GM12878 (cell line): Measurements from ENCODE around the gene TARBP1. TPM values are rescaled to one million over a fixed set of nuclear protein-coding genes. Genes with fewer than 3 reads are reported as not detected.

Experiments
- ATF7 ChIP-seq: fragments of 450-650 bp; IDR thresholded peaks from 2 replicates; pipeline ENCODE4 v1.6.1; 2016; ENCODE audit warnings: low read depth, mild to moderate bottlenecking
- BRCA1 ChIP-seq: IDR thresholded peaks from 2 replicates; pipeline ENCODE4 v1.6.1; 2011; ENCODE audit warnings: low read depth, low read length, improper control_type of control experiment
- CREB1 ChIP-seq: IDR thresholded peaks from 2 replicates; pipeline ENCODE4 v1.6.1; 2012; ENCODE audit warnings: low read depth, mild to moderate bottlenecking, inconsistent platforms
- FOXM1 ChIP-seq: IDR thresholded peaks from 2 replicates; pipeline ENCODE4 v1.6.1; 2012; ENCODE audit warnings: low read depth, mild to moderate bottlenecking, inconsistent platforms, low read length, moderate library complexity
- NFIC ChIP-seq: IDR thresholded peaks from 2 replicates; pipeline ENCODE4 v1.6.1; 2012; ENCODE audit warnings: low read depth, mild to moderate bottlenecking, inconsistent platforms, low read length, moderate library complexity
- NFYB ChIP-seq: IDR thresholded peaks from 2 replicates; pipeline ENCODE4 v1.6.1; 2011; ENCODE audit warnings: low read depth, mild to moderate bottlenecking, low read length, improper control_type of control experiment, moderate library complexity; ENCODE audit not compliant: insufficient read depth
- NRF1 ChIP-seq: conservative IDR thresholded peaks from 2 replicates; pipeline ENCODE4 v1.6.1; 2011; ENCODE audit warnings: mild to moderate bottlenecking, low read depth, low read length, improper control_type of control experiment
- POLR2AphosphoS2 ChIP-seq: IDR thresholded peaks from 2 replicates; pipeline ENCODE4 v1.6.1; 2011; ENCODE audit warnings: low read depth, mild to moderate bottlenecking, low read length, improper control_type of control experiment, moderate library complexity
- SIN3A ChIP-seq: IDR thresholded peaks from 2 replicates; pipeline ENCODE4 v1.6.1; 2012; ENCODE audit warnings: low read depth, low read length, improper control_type of control experiment
- SPI1 ChIP-seq: IDR thresholded peaks from 2 replicates; pipeline ENCODE4 v1.6.1; 2011; ENCODE audit warnings: low read depth, mild to moderate bottlenecking, low read length, moderate library complexity, borderline replicate concordance; ENCODE audit not compliant: insufficient read depth
- SREBF2 ChIP-seq: IDR thresholded peaks from 2 replicates; pipeline ENCODE4 v1.6.1; 2012; ENCODE audit warnings: mild to moderate bottlenecking, low read length
- ZNF207 ChIP-seq: fragments of 450-650 bp; IDR thresholded peaks from 2 replicates; pipeline ENCODE4 v1.6.1; 2014; ENCODE audit warnings: antibody characterized with exemption, mild to moderate bottlenecking, borderline replicate concordance
- ZNF622 ChIP-seq: fragments of 450-650 bp; IDR thresholded peaks from 2 replicates; pipeline ENCODE4 v1.6.1; 2017; ENCODE audit warnings: mild to moderate bottlenecking, inconsistent platforms
- polyA plus RNA-seq, 11 experiments: library from polyadenylated mRNA; depleted of rRNA in 4 of 11; unstranded in 6 of 11; stranded (reverse) in 5 of 11; fragments of >200 nt; fragmentation: Nextera tagmentation in 4 of 11; fragmentation: Illumina TruSeq in 1 of 11; extraction: Ambion mirVana in 4 of 11; extraction: Trizol in 1 of 11; gene quantifications; 1 replicate in 1 of 11; 2 replicates in 10 of 11; pipeline versions ENCODE4 v1.2.1 to v1.2.3, GENCODE V29; 2011 to 2016; ENCODE audit warnings: inconsistent platforms in 2 of 11, missing spikeins in 2 of 11, low read depth in 1 of 11
- total RNA-seq, 4 experiments: library from RNA; depleted of rRNA in 3 of 4; stranded (reverse); fragments of >200 nt in 3 of 4; fragmentation: Illumina TruSeq in 1 of 4; extraction: Trizol in 1 of 4; gene quantifications; 2 replicates each; pipeline versions ENCODE4 v1.2.1 to v1.2.3, GENCODE V29; 2013 to 2021
- TF ChIP-seq, protein P1 (sequence below): fragments of 450-650 bp; IDR thresholded peaks from 2 replicates; pipeline ENCODE4 v1.6.1; 2017; ENCODE audit warnings: mild to moderate bottlenecking
- TF ChIP-seq, protein P2 (sequence below): fragments of 450-650 bp; IDR thresholded peaks from 2 replicates; pipeline ENCODE4 v1.6.1; 2017; ENCODE audit warnings: low read depth, mild to moderate bottlenecking, moderate library complexity
- TF ChIP-seq, protein P3 (sequence below): IDR thresholded peaks from 2 replicates; pipeline ENCODE4 v1.6.1; 2012; ENCODE audit warnings: low read depth, low read length, improper control_type of control experiment
- TF ChIP-seq, protein P4 (sequence below): fragments of 450-650 bp; IDR thresholded peaks from 2 replicates; pipeline ENCODE4 v1.6.1; 2017; ENCODE audit warnings: mild to moderate bottlenecking, low read depth, inconsistent platforms; ENCODE audit not compliant: poor library complexity, severe bottlenecking
- TF ChIP-seq, protein P5 (sequence below): fragments of 450-650 bp; formaldehyde crosslinking; IDR thresholded peaks from 2 replicates; pipeline ENCODE4 v1.4.0; 2020; ENCODE audit warnings: mild to moderate bottlenecking, moderate library complexity

The TARBP1 gene
- total and polyA plus RNA-seq, 10 of the 15 experiments (the other 5 are each of a cell fraction or from before 2014, with no cell fraction given): 10.8 to 94.4 (median 35.3) TPM

DNA sequence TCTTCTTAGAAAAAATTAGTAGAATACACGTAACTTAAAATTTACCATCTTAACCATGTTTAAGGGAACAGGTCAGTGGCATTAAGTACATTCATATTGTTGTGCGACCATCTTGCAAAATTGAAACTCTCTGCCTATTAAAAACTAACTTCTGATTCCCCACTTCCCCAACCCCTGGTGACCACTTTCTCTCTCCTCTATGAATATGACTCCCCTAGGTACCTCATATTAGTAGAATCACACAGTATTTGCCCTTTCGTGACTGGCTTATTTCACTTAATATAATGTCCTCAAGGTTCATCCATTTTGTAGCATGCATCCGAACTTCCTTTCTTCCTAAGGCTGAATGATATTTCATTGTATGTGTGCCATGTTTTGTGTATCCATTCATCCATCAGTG is 15.1 kb upstream of the TARBP1 start (continued):
- TF ChIP-seq ZNF207 (no peak), CREB1 (no peak), POLR2AphosphoS2 (no peak), SREBF2 (no peak), ZNF622 (no peak), FOXM1 (peak; percentile 59; the same call in 1 of the 2 replicates), BRCA1 (no peak), NRF1 (no peak), SPI1 (peak; percentile 81), SIN3A (no peak), NFIC (peak; percentile 74; the same call in 1 of the 2 replicates), ATF7 (no peak), NFYB (no peak)
- TF ChIP-seq, protein P1, sequence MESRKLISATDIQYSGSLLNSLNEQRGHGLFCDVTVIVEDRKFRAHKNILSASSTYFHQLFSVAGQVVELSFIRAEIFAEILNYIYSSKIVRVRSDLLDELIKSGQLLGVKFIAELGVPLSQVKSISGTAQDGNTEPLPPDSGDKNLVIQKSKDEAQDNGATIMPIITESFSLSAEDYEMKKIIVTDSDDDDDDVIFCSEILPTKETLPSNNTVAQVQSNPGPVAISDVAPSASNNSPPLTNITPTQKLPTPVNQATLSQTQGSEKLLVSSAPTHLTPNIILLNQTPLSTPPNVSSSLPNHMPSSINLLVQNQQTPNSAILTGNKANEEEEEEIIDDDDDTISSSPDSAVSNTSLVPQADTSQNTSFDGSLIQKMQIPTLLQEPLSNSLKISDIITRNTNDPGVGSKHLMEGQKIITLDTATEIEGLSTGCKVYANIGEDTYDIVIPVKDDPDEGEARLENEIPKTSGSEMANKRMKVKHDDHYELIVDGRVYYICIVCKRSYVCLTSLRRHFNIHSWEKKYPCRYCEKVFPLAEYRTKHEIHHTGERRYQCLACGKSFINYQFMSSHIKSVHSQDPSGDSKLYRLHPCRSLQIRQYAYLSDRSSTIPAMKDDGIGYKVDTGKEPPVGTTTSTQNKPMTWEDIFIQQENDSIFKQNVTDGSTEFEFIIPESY: no peak
- TF ChIP-seq, protein P2, sequence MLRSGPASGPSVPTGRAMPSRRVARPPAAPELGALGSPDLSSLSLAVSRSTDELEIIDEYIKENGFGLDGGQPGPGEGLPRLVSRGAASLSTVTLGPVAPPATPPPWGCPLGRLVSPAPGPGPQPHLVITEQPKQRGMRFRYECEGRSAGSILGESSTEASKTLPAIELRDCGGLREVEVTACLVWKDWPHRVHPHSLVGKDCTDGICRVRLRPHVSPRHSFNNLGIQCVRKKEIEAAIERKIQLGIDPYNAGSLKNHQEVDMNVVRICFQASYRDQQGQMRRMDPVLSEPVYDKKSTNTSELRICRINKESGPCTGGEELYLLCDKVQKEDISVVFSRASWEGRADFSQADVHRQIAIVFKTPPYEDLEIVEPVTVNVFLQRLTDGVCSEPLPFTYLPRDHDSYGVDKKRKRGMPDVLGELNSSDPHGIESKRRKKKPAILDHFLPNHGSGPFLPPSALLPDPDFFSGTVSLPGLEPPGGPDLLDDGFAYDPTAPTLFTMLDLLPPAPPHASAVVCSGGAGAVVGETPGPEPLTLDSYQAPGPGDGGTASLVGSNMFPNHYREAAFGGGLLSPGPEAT: no peak
- TF ChIP-seq, protein P3, sequence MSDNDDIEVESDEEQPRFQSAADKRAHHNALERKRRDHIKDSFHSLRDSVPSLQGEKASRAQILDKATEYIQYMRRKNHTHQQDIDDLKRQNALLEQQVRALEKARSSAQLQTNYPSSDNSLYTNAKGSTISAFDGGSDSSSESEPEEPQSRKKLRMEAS: no peak
- TF ChIP-seq, protein P4, sequence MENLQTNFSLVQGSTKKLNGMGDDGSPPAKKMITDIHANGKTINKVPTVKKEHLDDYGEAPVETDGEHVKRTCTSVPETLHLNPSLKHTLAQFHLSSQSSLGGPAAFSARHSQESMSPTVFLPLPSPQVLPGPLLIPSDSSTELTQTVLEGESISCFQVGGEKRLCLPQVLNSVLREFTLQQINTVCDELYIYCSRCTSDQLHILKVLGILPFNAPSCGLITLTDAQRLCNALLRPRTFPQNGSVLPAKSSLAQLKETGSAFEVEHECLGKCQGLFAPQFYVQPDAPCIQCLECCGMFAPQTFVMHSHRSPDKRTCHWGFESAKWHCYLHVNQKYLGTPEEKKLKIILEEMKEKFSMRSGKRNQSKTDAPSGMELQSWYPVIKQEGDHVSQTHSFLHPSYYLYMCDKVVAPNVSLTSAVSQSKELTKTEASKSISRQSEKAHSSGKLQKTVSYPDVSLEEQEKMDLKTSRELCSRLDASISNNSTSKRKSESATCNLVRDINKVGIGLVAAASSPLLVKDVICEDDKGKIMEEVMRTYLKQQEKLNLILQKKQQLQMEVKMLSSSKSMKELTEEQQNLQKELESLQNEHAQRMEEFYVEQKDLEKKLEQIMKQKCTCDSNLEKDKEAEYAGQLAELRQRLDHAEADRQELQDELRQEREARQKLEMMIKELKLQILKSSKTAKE: peak; percentile 57
- TF ChIP-seq, protein P5, sequence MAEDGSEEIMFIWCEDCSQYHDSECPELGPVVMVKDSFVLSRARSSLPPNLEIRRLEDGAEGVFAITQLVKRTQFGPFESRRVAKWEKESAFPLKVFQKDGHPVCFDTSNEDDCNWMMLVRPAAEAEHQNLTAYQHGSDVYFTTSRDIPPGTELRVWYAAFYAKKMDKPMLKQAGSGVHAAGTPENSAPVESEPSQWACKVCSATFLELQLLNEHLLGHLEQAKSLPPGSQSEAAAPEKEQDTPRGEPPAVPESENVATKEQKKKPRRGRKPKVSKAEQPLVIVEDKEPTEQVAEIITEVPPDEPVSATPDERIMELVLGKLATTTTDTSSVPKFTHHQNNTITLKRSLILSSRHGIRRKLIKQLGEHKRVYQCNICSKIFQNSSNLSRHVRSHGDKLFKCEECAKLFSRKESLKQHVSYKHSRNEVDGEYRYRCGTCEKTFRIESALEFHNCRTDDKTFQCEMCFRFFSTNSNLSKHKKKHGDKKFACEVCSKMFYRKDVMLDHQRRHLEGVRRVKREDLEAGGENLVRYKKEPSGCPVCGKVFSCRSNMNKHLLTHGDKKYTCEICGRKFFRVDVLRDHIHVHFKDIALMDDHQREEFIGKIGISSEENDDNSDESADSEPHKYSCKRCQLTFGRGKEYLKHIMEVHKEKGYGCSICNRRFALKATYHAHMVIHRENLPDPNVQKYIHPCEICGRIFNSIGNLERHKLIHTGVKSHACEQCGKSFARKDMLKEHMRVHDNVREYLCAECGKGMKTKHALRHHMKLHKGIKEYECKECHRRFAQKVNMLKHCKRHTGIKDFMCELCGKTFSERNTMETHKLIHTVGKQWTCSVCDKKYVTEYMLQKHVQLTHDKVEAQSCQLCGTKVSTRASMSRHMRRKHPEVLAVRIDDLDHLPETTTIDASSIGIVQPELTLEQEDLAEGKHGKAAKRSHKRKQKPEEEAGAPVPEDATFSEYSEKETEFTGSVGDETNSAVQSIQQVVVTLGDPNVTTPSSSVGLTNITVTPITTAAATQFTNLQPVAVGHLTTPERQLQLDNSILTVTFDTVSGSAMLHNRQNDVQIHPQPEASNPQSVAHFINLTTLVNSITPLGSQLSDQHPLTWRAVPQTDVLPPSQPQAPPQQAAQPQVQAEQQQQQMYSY: no peak
